ENCODE data around the gene TCF4.

Gene TCF4

GRCh38 chr18:55466789-55467188, 121.2 kb downstream of the TCF4 start:
- DNase-seq: no peak

- DNase-seq: no peak
Measured at GRCh38 chr18:55465313-55465712, 122.7 kb downstream of the TCF4 start.

GRCh38 chr18:55464581-55464980, 123.4 kb downstream of the TCF4 start:
- DNase-seq: no peak

DNA sequence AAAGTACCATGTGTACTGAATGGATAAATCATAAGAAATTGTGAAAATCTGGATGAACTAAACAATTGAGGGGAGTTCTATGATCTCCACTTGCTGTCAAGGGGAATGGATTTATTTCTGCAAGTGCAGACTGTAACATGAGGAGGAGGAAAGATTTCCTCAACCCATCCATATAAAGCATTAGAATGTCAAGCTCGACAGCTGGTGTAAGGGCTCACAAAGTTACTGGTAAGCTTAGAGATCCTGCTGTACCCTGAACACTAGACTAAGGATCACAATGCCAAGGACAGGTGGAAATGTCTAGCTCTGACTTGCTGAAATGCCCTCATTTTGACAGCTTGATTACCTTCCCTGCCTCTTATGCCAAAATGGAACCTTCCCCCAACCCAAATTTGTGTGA, 125.3 kb downstream of the TCF4 start:
- no peak for DNase-seq

DNA sequence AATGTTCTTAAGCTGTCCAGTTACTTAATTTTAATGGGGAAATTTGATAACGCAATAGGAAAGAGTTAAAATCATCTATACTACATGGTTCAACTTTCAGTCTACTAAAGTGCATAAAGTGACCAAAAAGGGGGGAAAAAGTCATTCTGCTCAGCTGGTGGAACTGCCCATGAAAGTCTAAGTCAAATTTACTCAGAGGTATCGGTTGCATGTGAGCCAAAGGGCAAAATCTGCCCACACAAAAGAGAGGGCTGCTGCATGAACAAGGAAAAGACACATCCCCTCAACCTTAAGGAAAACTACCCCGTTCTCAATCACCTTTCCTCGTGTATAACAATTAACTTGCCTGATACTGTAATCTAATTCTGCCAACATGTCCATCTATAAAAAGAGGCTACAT, 126.1 kb downstream of the TCF4 start:
- no peak for DNase-seq

DNA sequence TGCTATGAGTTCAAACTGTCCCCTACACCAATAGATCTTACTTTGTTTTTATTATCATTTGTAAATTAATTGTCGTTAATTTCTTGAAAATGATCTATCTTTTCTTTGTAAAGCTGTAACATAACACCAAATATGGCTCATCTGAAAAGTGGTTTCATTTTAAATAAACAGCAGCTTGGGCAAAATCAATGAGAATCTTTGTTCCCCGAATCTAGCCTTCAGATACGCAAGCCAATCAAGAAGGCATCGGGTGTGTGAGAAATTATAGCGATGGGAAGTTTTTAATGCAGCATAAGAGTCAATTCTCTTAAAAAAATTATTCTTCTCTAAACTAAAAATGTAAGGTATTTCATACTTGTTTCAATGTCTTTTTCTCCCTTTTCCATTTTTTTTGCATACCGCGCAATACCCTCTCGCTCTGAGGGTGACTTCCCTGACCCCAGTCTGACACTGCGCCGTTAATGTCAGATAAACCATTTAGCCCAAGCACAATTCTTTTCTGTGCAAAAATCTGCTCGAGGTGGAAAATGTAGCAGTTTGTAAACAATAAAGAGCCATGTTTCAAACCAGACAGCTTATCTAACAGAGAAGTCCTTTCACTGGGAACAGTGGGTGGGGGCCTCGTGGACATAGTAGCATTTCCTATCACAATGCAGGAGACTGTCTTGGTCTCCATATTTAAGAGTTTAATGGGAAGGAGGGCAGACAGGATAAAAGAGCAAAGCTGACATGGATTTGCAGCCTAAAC, 129.4 kb downstream of the TCF4 start:
- DNase-seq: no peak

DNA sequence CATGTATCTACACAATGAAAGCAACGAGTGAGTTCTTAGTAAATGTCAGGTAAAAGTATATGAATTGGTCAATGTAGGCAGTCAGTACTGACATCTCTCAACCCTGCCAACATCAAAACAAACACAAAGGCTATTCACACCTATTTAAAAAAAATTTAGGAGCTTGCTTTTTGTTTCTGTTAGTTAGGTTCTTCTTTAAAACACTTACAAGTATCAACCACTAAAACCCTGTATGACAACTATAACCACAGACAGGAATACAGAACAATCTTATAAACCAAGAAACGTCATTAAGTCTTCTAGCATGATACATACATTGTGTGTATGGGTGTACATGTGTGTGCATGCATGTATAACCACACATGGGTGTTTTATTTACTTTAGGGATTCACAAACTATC, 131.0 kb downstream of the TCF4 start:
- DNase-seq: no peak

DNA sequence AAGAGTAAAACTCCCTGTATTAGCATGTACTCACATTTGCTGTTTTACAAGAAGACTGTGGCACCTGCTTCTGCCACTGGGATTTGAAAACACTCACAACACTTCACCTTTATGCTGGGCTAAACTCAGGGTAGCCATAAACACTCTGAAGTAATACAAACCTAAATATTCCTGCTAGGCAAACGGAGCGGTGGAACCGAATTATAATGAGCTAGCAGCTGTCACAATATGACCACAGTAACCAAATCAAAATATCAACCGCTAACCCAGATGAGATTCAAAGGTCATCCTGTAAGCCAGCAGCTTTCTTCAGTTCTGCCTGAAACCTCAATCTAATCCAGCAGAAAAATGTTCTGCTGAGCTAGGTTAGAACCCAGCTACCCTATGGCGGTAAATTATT, 132.1 kb downstream of the TCF4 start:
- DNase-seq: no peak

- no peak for DNase-seq
Measured at GRCh38 chr18:55453186-55453585, 134.8 kb downstream of the TCF4 start.

- no peak for DNase-seq
Measured at GRCh38 chr18:55452123-55452611, 135.8 kb downstream of the TCF4 start.

DNA sequence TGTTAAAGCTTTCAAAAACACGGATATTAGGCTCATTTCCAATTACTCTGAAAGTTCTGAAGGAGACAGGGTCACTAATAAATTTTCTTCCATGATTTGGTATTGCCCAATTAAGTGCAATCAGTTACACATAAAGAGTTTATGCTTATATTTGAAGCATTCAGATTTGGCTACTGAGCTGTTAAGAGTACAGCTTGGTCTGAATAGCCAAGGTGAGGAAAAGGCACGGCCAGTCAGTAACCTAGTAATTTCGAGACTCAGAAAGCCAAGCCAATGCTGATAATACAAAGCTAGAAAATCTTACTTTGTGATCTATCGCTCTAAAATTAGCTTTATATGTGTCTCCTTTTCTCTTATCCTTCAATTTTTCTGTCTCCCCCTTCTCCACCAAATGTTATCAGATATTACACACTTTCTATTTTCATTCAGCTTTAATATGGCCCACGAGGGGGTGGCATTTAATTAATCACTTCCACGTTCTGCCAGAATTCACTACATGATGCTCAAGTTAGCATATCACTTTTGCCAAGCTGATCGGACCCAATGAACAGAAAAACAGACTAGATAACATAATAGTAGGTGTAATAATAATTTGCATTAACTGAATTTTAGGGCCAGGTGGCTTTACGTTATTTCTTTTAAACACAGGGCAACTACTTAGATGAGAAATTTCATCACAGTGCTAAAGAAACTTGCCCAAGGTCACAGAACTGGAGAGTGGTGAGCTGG, 138.4 kb downstream of the TCF4 start:
- no peak for DNase-seq

- DNase-seq: no peak
Measured at GRCh38 chr18:55448420-55448819, 139.6 kb downstream of the TCF4 start.

- no peak for DNase-seq
Measured at GRCh38 chr18:55447672-55448018, 140.3 kb downstream of the TCF4 start.

GRCh38 chr18:55446996-55447671, 140.9 kb downstream of the TCF4 start:
- no peak for DNase-seq

DNA sequence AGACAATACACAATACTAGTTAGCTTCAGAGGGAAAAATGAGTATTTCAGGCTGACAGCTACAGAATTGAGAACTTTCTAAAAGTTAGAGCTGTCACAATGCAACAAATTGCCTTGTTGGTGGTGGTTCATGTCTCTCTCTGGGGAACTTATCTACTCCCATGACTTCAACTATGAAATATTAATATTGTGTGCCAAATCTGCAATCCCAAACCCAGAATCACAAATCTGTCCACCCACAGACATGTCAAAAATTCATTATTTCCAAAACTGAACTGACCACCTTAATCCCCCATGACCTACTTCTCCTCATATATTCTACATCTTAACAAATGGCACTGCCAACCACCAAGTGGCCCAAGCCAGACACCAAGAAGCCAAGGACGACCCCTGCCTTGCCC, 143.5 kb downstream of the TCF4 start:
- no peak for DNase-seq

GRCh38 chr18:55443776-55444175, 144.2 kb downstream of the TCF4 start:
- no peak for DNase-seq

DNA sequence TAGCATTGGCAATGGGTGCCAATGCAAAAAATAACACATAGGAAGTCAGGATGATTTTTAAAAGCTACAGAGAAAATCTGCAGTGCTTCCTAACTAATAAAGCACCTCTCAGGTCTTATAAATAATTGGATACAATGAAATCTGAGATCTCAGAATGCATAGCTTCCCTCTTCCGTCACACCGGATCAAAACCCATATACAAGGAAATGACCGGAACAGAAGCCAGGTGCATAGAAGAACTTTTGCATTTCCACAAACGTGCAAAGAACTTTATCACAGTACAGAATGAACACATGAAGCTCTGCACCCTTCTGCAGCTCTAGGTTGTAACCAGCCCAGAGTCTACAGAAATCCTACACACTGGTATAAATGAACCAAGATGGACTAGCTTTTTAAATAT, 145.4 kb downstream of the TCF4 start:
- DNase-seq: no peak

DNA sequence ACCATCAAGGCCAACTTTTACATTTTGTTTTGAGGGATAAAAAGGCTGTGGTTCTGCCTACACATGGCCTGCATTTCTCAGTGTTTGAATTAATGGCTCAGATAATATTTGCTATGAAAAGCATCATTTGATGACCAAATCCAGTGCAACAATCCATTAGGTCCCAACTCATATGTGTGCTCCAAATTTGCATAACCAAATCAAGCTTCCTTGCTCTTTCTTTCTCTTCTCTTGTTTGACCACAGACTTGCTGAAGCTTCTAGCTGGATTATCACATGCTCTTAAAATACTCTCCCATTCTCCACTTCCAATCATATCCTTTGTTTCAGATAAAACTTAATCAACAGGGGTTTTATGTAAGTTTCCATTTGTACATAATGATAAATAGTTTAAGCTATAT, 147.0 kb downstream of the TCF4 start:
- no peak for DNase-seq

- no peak for DNase-seq
Measured at GRCh38 chr18:55439056-55439455, 148.9 kb downstream of the TCF4 start.

DNA sequence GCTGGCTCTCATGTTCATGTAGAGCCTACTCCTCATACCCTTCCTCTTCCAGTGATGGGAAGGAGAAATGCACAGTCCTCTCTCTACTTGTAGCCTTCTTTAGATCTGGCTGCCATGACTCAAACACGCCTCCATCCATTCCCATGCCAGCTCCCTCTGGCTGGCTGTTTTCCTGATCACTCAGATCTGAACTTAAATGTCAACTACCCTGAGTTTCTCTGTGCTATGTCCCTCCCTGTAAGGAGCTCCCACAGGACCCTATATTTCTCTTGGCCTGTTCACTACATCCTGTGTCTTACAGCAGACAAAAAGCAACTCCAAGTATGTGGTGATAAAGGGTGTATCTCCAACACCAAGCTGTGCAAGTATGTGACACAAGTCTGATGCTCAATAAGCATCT, 152.4 kb downstream of the TCF4 start:
- no peak for DNase-seq

DNA sequence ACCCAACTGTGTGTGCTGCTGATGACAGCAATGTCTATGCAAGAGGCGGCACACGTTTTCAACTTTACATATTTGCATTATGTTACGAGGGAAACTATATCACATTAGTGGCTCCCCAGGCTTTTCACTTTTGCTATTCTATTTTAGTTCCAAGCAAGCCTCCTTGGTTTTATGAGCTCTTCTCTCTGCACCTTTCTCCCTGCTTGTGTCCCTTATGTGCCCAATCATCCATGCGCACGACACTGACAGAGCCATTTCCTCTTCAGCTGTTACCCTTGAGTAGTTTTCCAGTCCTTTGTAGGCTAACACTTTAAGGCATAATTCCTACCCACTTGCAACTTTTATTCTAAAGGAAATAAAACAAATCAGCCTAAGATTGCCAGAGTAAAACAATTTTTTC, 154.3 kb downstream of the TCF4 start:
- no peak for DNase-seq

GRCh38 chr18:55433140-55433539, 154.9 kb downstream of the TCF4 start:
- no peak for DNase-seq

DNA sequence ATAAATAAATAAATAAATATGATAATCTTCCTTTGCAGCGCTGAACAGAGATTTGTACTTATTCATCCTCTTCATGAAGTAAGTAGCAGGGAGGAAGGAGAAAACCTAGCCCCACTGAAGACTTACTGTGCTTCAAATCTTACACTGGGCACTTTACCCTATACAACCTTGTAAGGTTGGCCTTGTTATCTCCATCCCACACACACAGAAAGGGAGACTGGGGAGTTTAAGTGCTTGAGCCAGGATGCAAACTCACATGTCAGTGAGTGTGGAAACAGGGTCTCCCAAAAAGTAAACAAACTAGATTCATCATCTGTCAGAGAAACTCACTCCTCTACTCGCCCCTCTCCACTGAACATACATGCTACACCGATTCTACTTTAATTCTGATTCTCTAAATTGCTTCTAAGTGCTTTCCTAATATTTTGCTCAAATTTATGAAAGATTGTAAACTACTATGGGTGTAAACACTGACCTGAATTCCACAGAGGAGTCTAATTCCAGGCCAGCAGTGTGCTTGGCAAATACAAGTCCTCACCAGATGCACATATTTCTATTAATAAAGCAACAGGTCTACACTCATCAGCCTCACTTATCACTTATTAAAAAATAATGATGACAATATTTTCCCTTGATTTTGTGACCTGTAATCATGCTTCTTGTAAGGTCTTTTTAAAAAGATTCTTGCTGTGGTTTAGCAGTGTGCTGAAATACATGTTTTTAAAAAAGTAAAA, 155.5 kb downstream of the TCF4 start:
- DNase-seq: no peak

All from NCI-H510A (cell line).